ENCODE data around the gene KIAA1671. TPM values are rescaled to one million over a fixed set of nuclear protein-coding genes. Genes with fewer than 3 reads are reported as not detected.
A peak's percentile ranks its signal among the peaks of the same experiment; 100 is the strongest.

Gene KIAA1671
- total and polyA plus RNA-seq, 7 donors, result 6.3 to 34.2 (median 10.2) TPM

DNA sequence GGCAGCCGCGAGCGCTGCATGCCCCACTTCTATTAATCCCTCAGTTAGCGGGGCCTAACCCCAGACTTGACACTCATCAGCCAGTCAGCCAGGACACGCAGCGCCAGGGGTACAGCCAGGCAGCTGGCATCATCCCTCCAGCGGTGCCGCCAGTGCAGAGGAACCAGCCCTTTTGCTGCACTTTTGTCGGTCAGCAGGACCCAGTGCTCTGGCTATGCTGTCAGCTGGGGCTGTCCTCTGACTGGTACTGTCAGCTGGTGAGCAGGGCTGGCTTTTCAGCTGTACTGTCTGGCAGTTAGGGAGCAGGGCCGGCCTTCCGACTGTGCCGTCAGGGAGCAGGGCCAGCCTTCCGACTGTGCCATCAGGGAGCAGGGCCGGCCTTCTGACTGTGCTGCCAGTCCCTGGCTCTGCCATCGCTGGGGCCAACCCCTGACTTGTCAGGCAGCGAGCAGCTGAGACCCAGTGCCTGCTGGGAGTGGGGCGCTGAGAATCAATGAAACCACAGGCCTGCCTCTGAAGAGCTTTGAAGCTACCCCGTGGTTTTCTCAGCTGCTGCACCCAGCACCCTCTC is 115.4 kb downstream of the KIAA1671 start:
- WGBS, 2 donors, result 68 to 84% methylated on average over 18 of the region's 18 CpGs
- H3K4me1 ChIP-seq, result peaks cover 0 to 27% (median 7%) of the 10 kb centered on the region in 4 donors
- no peak for DNase-seq
- H3K27ac ChIP-seq, result peak overlapping the region in 2 of 4 donors; percentile 2 to 60
- intact Hi-C loops (cut with DNase I), result no loop called here
- H3K27me3 ChIP-seq, result no peaks in the 10 kb centered on the region
- H3K4me3 ChIP-seq, result no peak overlapping the region
- H3K36me3 ChIP-seq, result no peaks in the 10 kb centered on the region
- H3K9me3 ChIP-seq, result no peaks in the 10 kb centered on the region
- peak in 1 of 4 donors; percentile 3 for TF ChIP-seq POLR2AphosphoS5 (IDR thresholded peaks at IDR 0.05)
- TF ChIP-seq, protein P1, sequence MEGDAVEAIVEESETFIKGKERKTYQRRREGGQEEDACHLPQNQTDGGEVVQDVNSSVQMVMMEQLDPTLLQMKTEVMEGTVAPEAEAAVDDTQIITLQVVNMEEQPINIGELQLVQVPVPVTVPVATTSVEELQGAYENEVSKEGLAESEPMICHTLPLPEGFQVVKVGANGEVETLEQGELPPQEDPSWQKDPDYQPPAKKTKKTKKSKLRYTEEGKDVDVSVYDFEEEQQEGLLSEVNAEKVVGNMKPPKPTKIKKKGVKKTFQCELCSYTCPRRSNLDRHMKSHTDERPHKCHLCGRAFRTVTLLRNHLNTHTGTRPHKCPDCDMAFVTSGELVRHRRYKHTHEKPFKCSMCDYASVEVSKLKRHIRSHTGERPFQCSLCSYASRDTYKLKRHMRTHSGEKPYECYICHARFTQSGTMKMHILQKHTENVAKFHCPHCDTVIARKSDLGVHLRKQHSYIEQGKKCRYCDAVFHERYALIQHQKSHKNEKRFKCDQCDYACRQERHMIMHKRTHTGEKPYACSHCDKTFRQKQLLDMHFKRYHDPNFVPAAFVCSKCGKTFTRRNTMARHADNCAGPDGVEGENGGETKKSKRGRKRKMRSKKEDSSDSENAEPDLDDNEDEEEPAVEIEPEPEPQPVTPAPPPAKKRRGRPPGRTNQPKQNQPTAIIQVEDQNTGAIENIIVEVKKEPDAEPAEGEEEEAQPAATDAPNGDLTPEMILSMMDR (IDR thresholded peaks at IDR 0.05), result no peak
- TF ChIP-seq POLR2A (IDR thresholded peaks at IDR 0.05), result no peak
- TF ChIP-seq EP300 (IDR thresholded peaks at IDR 0.05), result no peak

DNA sequence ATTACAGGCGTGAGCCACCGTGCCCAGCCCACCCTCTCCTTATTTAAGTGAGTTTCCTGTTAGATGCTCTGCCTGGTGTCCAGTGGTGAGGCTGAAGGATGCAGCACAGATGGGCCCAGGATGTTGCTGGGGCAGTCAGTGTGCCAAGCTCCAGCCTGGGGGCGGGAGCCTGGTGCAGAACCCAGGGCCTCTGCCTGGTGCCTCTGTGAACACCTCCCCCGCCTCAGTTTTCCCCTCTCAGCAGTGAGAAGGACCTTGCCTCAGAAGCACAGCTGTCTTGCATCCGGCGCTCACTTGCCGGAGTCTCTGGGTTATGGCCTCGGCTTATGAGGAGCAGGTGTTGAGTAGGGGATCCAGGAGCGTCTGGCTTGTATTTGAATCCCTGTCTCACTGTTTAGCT is 116.2 kb downstream of the KIAA1671 start:
- Histone ChIP-seq H3K27me3 (no peaks in the 10 kb centered on the region), H3K36me3 (no peaks in the 10 kb centered on the region), H3K9me3 (no peaks in the 10 kb centered on the region), H3K4me1 (peaks cover 0 to 27% (median 7%) of the 10 kb centered on the region in 4 donors), H3K27ac (peak overlapping the region in 1 of 4 donors; percentile 60), H3K4me3 (no peak overlapping the region)
- TF ChIP-seq, protein P1 (IDR thresholded peaks at IDR 0.05), result no peak
- TF ChIP-seq POLR2AphosphoS5 (IDR thresholded peaks at IDR 0.05), result no peak
- no peak for TF ChIP-seq EP300 (IDR thresholded peaks at IDR 0.05)
- TF ChIP-seq POLR2A (IDR thresholded peaks at IDR 0.05), result no peak
- WGBS, 2 donors, result 76 to 84% methylated on average over 9 of the region's 9 CpGs
- intact Hi-C loops (cut with DNase I), result no loop called here
- DNase-seq, result no peak

DNA sequence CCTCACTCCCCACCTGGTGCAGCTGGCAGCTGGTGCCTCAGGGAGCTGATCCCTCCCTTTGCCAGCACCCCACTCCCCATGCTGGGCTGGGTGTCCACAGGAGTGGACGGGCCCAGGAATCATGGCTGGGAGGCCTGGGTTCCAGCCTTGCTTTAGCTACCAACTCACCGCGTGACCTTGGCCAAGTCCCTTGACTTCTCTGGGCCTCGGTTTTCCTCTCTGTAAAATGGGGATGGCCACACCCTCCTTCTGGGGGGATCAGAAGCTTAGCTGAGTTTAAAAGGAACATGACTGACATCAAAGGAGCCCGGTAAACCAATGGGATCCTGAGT is 116.9 kb downstream of the KIAA1671 start:
- TF ChIP-seq, protein P1 (IDR thresholded peaks at IDR 0.05), result no peak
- TF ChIP-seq POLR2AphosphoS5 (IDR thresholded peaks at IDR 0.05), result no peak
- no peak for TF ChIP-seq POLR2A (IDR thresholded peaks at IDR 0.05)
- no peak for TF ChIP-seq EP300 (IDR thresholded peaks at IDR 0.05)
- peaks cover 0 to 27% (median 7%) of the 10 kb centered on the region in 4 donors for H3K4me1 ChIP-seq
- intact Hi-C loops (cut with DNase I), result no loop called here
- H3K27me3 ChIP-seq, result no peaks in the 10 kb centered on the region
- H3K4me3 ChIP-seq, result no peak overlapping the region
- 77 to 87% methylated on average over 5 of the region's 5 CpGs for WGBS, 2 donors
- no peaks in the 10 kb centered on the region for H3K9me3 ChIP-seq
- H3K27ac ChIP-seq, result no peak overlapping the region
- no peaks in the 10 kb centered on the region for H3K36me3 ChIP-seq
- DNase-seq, result no peak

DNA sequence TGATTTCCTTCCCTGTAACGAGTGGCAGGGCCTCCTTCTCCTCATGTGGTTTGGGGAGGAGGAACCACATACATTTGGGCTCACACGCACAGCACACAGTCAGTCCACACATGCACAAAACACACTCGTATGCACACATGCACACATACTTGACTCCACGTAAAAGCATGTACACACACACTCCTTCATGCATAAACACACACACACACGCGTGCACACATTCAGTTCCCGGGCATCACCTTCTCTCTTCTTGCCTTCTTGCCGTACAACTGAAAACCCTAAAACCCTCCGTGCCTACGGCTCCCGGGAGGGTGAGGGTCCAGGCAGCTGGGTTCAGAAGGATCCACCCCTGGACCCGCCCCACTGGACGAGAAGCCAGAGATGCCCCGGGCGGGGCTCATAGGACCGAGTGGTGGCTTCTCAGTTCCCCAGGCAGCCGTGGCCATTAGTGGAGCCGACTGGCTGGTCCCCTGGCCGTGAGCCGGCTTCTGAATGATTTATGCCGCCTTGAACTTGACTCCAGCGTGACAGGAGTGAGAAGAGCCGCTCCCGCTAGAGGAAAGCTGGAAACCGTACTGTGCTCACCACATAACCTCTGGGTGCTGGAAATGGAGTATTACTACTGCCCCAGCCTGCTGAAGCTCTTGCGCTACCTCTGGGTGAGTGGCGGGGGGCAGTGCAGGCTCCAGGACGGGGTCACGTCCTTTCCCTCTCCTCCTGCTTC is 117.4 kb downstream of the KIAA1671 start:
- intact Hi-C loops (cut with DNase I), result no loop called here
- H3K27me3 ChIP-seq, result no peaks in the 10 kb centered on the region
- WGBS, 2 donors, result 38 to 62% methylated on average over 29 of the region's 29 CpGs
- H3K9me3 ChIP-seq, result no peaks in the 10 kb centered on the region
- no peak for TF ChIP-seq EP300 (IDR thresholded peaks at IDR 0.05)
- no peak for TF ChIP-seq POLR2AphosphoS5 (IDR thresholded peaks at IDR 0.05)
- TF ChIP-seq, protein P1 (IDR thresholded peaks at IDR 0.05), result no peak
- no peak for TF ChIP-seq POLR2A (IDR thresholded peaks at IDR 0.05)
- H3K4me3 ChIP-seq, result peak overlapping the region in 3 of 4 donors; percentile 4 to 39 (median 27)
- H3K36me3 ChIP-seq, result no peaks in the 10 kb centered on the region
- H3K27ac ChIP-seq, result peak overlapping the region in 2 of 4 donors; percentile 32 to 74
- H3K4me1 ChIP-seq, result peaks cover 0 to 27% (median 7%) of the 10 kb centered on the region in 4 donors
- no peak for DNase-seq
